CD14-positive monocyte (primary cell): ENCODE measurements around the gene NFKB2. TPM values are rescaled to one million over a fixed set of nuclear protein-coding genes. Genes with fewer than 3 reads are reported as not detected.

Experiments used
- DNase-seq, 3 donors: peaks; one replicate each; pipeline ENCODE4 v3.0.0-alpha.2; 2011 to 2022
- H2AFZ ChIP-seq: 2 replicates; pipeline ENCODE4 v1.6.0; 2012; ENCODE audit warnings: mild to moderate bottlenecking, low read depth, low read length, inconsistent platforms; ENCODE audit not compliant: insufficient read depth, poor library complexity, severe bottlenecking
- H3K27ac ChIP-seq, 2 donors: 1 replicate in 1 of 2; 2 replicates in 1 of 2; pipeline ENCODE4 v1.5.1; 2012 to 2013; ENCODE audit warnings: low read length in 2 of 2, control low read depth in 1 of 2, inconsistent platforms in 1 of 2, low read depth in 1 of 2, mild to moderate bottlenecking in 1 of 2
- H3K27me3 ChIP-seq, 2 donors: one replicate each; pipeline versions ENCODE4 v1.6.0 to v1.6.1; 2011 to 2013; ENCODE audit warnings: low read length in 2 of 2; ENCODE audit not compliant: control insufficient read depth in 2 of 2, insufficient read depth in 2 of 2
- H3K36me3 ChIP-seq, 2 donors: replicated peaks in 1 of 2; 1 replicate in 1 of 2; 2 replicates in 1 of 2; pipeline versions ENCODE4 v1.5.1 to v1.6.1; 2012 to 2013; ENCODE audit warnings: low read length in 2 of 2, control low read depth in 1 of 2, inconsistent platforms in 1 of 2, mild to moderate bottlenecking in 1 of 2; ENCODE audit not compliant: insufficient read depth in 2 of 2, control insufficient read depth in 1 of 2
- H3K4me1 ChIP-seq, 2 donors: 1 replicate in 1 of 2; 2 replicates in 1 of 2; pipeline versions ENCODE4 v1.5.1 to v1.6.1; 2012 to 2013; ENCODE audit warnings: low read length in 2 of 2, control low read depth in 1 of 2, inconsistent platforms in 1 of 2, mild to moderate bottlenecking in 1 of 2, moderate library complexity in 1 of 2; ENCODE audit not compliant: insufficient read depth in 2 of 2, control insufficient read depth in 1 of 2
- H3K4me2 ChIP-seq: replicated peaks from 2 replicates; pipeline ENCODE3; 2012; ENCODE audit warnings: low read length, moderate library complexity, mild to moderate bottlenecking; ENCODE audit not compliant: poor library complexity, severe bottlenecking; ENCODE audit errors: extremely low read depth
- H3K4me3 ChIP-seq, 3 experiments: fragments of 200-600 bp in 1 of 3; sonication (generic) in 1 of 3; replicated peaks in 1 of 3; 1 replicate in 2 of 3; 2 replicates in 1 of 3; pipeline ENCODE4 v1.5.1; 2011 to 2013; ENCODE audit warnings: low read length in 3 of 3, mild to moderate bottlenecking in 3 of 3, control low read depth in 2 of 3, low read depth in 2 of 3, inconsistent platforms in 1 of 3, moderate library complexity in 1 of 3
- H3K79me2 ChIP-seq: 2 replicates; pipeline ENCODE4 v1.6.0; 2012; ENCODE audit warnings: mild to moderate bottlenecking, control low read depth, inconsistent platforms, low read length, moderate library complexity; ENCODE audit not compliant: insufficient read depth
- H3K9ac ChIP-seq: 2 replicates; pipeline ENCODE4 v1.6.0; 2017; ENCODE audit warnings: low read length, mild to moderate bottlenecking; ENCODE audit not compliant: insufficient read depth, poor library complexity, severe bottlenecking
- H3K9me3 ChIP-seq, 2 donors: replicated peaks in 1 of 2; 1 replicate in 1 of 2; 2 replicates in 1 of 2; pipeline versions ENCODE4 v1.5.1 to v1.6.1; 2012 to 2013; ENCODE audit warnings: low read length in 2 of 2, control low read depth in 1 of 2; ENCODE audit not compliant: control insufficient read depth in 1 of 2, insufficient read depth in 1 of 2
- H4K20me1 ChIP-seq: 2 replicates; pipeline ENCODE4 v1.6.0; 2012; ENCODE audit warnings: mild to moderate bottlenecking, low read length, control low read depth, moderate library complexity; ENCODE audit not compliant: insufficient read depth
- H3K27ac Mint-ChIP-seq, 7 donors: one replicate each; pipeline ENCODE4 v1.8.0; 2020; ENCODE audit warnings: mild to moderate bottlenecking in 7 of 7, mixed read lengths in 7 of 7, moderate library complexity in 6 of 7, inconsistent platforms in 2 of 7
- H3K27me3 Mint-ChIP-seq, 3 donors: one replicate each; pipeline ENCODE4 v1.8.0; 2021 to 2022; ENCODE audit warnings: low read depth in 3 of 3, mild to moderate bottlenecking in 3 of 3, mixed read lengths in 3 of 3, moderate library complexity in 3 of 3, inconsistent platforms in 1 of 3
- H3K36me3 Mint-ChIP-seq, 2 donors: one replicate each; pipeline ENCODE4 v1.8.0; 2020; ENCODE audit warnings: mixed read lengths in 2 of 2, inconsistent platforms in 1 of 2, mild to moderate bottlenecking in 1 of 2
- H3K4me1 Mint-ChIP-seq: one replicate; pipeline ENCODE4 v1.8.0; 2020; ENCODE audit warnings: mild to moderate bottlenecking, mixed read lengths
- H3K4me3 Mint-ChIP-seq, 2 donors: one replicate each; pipeline ENCODE4 v1.8.0; 2020; ENCODE audit warnings: mild to moderate bottlenecking in 2 of 2, mixed read lengths in 2 of 2, moderate library complexity in 1 of 2
- H3K9me3 Mint-ChIP-seq, 7 donors: one replicate each; pipeline ENCODE4 v1.8.0; 2020 to 2022; ENCODE audit warnings: mixed read lengths in 7 of 7, mild to moderate bottlenecking in 6 of 7, moderate library complexity in 6 of 7, inconsistent platforms in 2 of 7
- CTCF ChIP-seq: fragments of 200-600 bp; IDR thresholded peaks from one replicate; pipeline ENCODE4 v1.8.0; 2022; ENCODE audit warnings: antibody characterized with exemption, mild to moderate bottlenecking
- WGBS: methylation state at CpG from one replicate; pipeline ENCODE4 v1.1.5; 2013; ENCODE audit warnings: missing lambda C conversion rate; ENCODE audit not compliant: insufficient coverage; 5-methylcytosine and 5-hydroxymethylcytosine counted together
- intact Hi-C, 2 donors: fragments of 100-400 bp; cut with micrococcal nuclease; formaldehyde crosslinking; loops; one replicate each; pipeline versions ENCODE4 v1.15.0 to v1.15.1; 2023
- polyA plus RNA-seq, 3 donors: library from polyadenylated mRNA; depleted of rRNA in 1 of 3; unstranded in 2 of 3; stranded (reverse) in 1 of 3; fragments of 300-500 nt in 2 of 3; fragments of >200 nt in 1 of 3; fragmentation: Illumina TruSeq in 2 of 3; gene quantifications; 1 replicate in 2 of 3; 2 replicates in 1 of 3; pipeline ENCODE4 v1.2.3, GENCODE V29; 2012 to 2021

Gene NFKB2
- polyA plus RNA-seq, 3 donors, result 6.8 to 111 (median 15.0) TPM

- Histone ChIP-seq H2AFZ (no peak overlapping the region), H3K4me3 (peak overlapping the region in 1 of 3 experiments; percentile 57), H3K9ac (no peak overlapping the region), H3K27me3 (peaks cover 50 to 57% of the 10 kb centered on the region in 2 donors), H3K4me2 (peak overlapping the region; percentile 68), H3K79me2 (no peaks in the 10 kb centered on the region), H3K27ac (no peak overlapping the region), H3K36me3 (no peaks in the 10 kb centered on the region), H4K20me1 (peaks cover 17% of the 10 kb centered on the region), H3K9me3 (peaks cover 0 to 35% of the 10 kb centered on the region in 2 donors), H3K4me1 (peaks cover 6 to 22% of the 10 kb centered on the region in 2 donors)
- no peak for TF ChIP-seq CTCF
- WGBS, result 78% methylated on average over 11 of the region's 14 CpGs
- DNase-seq, result peak in 1 of 3 donors; percentile 53
- H3K27ac Mint-ChIP-seq, result no peak overlapping the region
- H3K4me1 Mint-ChIP-seq, result peaks cover 20% of the 10 kb centered on the region
- peak overlapping the region; percentile 6 to 82 for H3K4me3 Mint-ChIP-seq
- peaks cover 57 to 71% (median 71%) of the 10 kb centered on the region in 3 donors for H3K27me3 Mint-ChIP-seq
- peaks cover 0 to 17% (median 11%) of the 10 kb centered on the region in 7 donors for H3K9me3 Mint-ChIP-seq
- H3K36me3 Mint-ChIP-seq, result peaks cover 4 to 15% of the 10 kb centered on the region in 2 donors
- intact Hi-C loops, result no loop called here
Measured at GRCh38 chr10:102408131-102408727, 12.7 kb downstream of the NFKB2 start.

GRCh38 chr10:102408728-102409603, 13.5 kb downstream of the NFKB2 start:
- Histone ChIP-seq H3K27ac (no peak overlapping the region), H3K9ac (no peak overlapping the region), H2AFZ (no peak overlapping the region), H3K79me2 (no peaks in the 10 kb centered on the region), H3K4me3 (peak overlapping the region in 1 of 3 experiments; percentile 57), H3K4me2 (peak overlapping the region; percentile 68), H3K4me1 (peaks cover 6 to 22% of the 10 kb centered on the region in 2 donors), H3K36me3 (no peaks in the 10 kb centered on the region), H3K27me3 (peaks cover 50 to 64% of the 10 kb centered on the region in 2 donors), H3K9me3 (peaks cover 0 to 35% of the 10 kb centered on the region in 2 donors), H4K20me1 (peaks cover 9% of the 10 kb centered on the region)
- Mint-ChIP-seq H3K36me3 (peaks cover 4 to 15% of the 10 kb centered on the region in 2 donors), H3K27ac (no peak overlapping the region), H3K4me1 (peaks cover 20% of the 10 kb centered on the region), H3K9me3 (peaks cover 0 to 17% (median 11%) of the 10 kb centered on the region in 7 donors), H3K4me3 (peak overlapping the region; percentile 16 to 82), H3K27me3 (peaks cover 59 to 77% (median 72%) of the 10 kb centered on the region in 3 donors)
- under 1% methylated on average over 99 of the region's 103 CpGs for WGBS
- intact Hi-C loops, result no loop called here
- no peak for DNase-seq
- TF ChIP-seq CTCF, result no peak
